Lower leg skin (tissue), 3 donors: ENCODE measurements around the gene XAB2.

ENCODE experiments used
- CTCF ChIP-seq, 3 donors: fragments of 450-650 bp; IDR thresholded peaks; one replicate each; pipeline ENCODE4 v1.5.1; 2016; ENCODE audit warnings: antibody characterized with exemption in 3 of 3, mild to moderate bottlenecking in 3 of 3, moderate library complexity in 2 of 3
- POLR2A ChIP-seq, 2 donors: fragments of 450-650 bp; IDR thresholded peaks; one replicate each; pipeline ENCODE4 v1.6.1; 2016 to 2017; ENCODE audit warnings: antibody characterized with exemption in 2 of 2, mild to moderate bottlenecking in 1 of 2, moderate library complexity in 1 of 2

GRCh38 chr19:7605490-7606222 is 23.7 kb downstream of the XAB2 start:
- TF ChIP-seq CTCF (IDR thresholded peaks at IDR 0.05): no peak
- no peak for TF ChIP-seq POLR2A (IDR thresholded peaks at IDR 0.05)
